Measurements from ENCODE around the gene ZHX3. TPM values are rescaled to one million over a fixed set of nuclear protein-coding genes. Genes with fewer than 3 reads are reported as not detected.

The ZHX3 gene
- total RNA-seq, 1 donor from 2014 or later, result 13.4 TPM

DNA sequence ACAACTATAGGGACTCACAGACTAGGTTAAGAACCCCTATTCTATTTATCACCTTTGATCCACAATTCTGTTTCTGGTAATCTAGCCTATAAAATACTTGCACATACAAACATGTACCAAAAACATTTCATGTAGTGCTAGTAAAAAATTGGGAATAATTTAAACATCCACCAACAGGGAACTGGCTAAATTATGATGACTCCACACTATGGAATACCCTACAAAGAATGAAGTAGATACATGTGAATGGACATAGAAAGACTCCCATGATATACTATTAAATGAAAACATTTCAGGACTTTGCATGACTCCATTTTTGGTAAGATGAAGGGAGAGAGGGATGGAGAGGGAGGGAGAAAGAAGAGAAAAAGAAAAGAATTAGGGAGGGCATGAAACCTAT lies 58.2 kb downstream of the ZHX3 start:
- DNase-seq (ENCODE audit: low read depth), result no peak
- TF ChIP-seq, protein P1, sequence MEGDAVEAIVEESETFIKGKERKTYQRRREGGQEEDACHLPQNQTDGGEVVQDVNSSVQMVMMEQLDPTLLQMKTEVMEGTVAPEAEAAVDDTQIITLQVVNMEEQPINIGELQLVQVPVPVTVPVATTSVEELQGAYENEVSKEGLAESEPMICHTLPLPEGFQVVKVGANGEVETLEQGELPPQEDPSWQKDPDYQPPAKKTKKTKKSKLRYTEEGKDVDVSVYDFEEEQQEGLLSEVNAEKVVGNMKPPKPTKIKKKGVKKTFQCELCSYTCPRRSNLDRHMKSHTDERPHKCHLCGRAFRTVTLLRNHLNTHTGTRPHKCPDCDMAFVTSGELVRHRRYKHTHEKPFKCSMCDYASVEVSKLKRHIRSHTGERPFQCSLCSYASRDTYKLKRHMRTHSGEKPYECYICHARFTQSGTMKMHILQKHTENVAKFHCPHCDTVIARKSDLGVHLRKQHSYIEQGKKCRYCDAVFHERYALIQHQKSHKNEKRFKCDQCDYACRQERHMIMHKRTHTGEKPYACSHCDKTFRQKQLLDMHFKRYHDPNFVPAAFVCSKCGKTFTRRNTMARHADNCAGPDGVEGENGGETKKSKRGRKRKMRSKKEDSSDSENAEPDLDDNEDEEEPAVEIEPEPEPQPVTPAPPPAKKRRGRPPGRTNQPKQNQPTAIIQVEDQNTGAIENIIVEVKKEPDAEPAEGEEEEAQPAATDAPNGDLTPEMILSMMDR (conservative IDR thresholded peaks at IDR 0.05; ENCODE audit: low read depth, low read length), result no peak
- no peak overlapping the region for H3K4me3 ChIP-seq (ENCODE audit: low read depth, low read length)

DNA sequence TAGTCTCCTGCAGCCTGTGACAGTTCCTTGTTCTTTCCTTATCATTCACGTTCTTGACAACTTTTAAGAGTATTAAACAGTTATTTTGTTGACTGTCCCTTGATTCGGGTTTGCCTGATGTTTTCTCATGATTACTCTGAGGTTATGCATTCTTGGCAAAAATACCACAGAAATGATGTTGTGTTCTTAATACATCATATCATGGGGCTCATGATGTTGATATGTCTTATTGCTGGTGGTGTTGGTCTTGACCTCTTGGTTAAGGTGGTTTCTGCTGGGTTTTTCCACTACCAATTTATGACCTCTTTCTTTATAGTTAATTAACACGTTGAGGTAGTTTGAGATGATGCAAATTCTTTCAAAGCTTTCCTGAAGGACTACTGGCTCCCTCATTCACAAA lies 59.1 kb downstream of the ZHX3 start:
- H3K4me3 ChIP-seq (ENCODE audit: low read depth, low read length), result no peak overlapping the region
- no peak for DNase-seq (ENCODE audit: low read depth)
- TF ChIP-seq, protein P1 (conservative IDR thresholded peaks at IDR 0.05; ENCODE audit: low read depth, low read length), result no peak

DNA sequence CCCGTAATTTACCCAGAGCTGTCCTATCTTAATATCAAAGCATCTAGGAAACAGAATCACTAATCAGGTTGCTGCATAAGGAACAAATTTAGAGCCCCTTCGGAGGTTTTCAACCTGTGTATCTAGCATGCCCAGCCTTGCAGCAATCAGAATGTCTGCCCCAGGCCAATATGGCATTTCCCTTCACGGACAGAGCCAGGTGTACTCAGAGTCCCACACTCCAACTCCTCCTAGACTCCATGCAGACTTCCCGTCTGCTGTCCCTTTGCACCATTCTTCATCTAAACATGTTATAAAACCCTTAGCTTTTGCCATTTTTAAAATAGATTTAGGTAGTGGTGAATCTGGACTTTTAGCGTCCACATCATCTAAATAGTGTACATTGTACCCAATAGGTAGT lies 61.0 kb downstream of the ZHX3 start:
- DNase-seq (ENCODE audit: low read depth), result no peak
- TF ChIP-seq, protein P1 (conservative IDR thresholded peaks at IDR 0.05; ENCODE audit: low read depth, low read length), result no peak
- H3K4me3 ChIP-seq (ENCODE audit: low read depth, low read length), result no peak overlapping the region

DNA sequence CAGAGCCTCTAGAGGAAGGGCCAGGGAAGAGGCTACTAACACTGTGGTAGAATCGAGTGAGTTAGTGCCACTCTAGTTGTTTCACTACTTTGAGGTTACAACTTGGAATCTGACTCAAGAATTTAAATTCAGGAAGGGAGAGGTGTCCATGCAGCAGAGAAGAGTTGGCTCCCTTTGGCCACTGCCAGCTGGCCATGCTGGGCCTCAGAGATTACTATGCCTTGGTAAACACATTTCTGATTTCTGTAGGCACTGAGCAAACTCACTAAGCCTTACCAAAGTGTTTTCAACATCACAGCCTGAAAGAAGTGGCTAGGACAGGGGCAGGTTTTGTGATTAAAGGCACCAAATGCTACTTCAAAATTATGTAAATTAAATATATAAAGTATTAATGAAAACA lies 61.9 kb downstream of the ZHX3 start:
- no peak overlapping the region for H3K4me3 ChIP-seq (ENCODE audit: low read depth, low read length)
- no peak for DNase-seq (ENCODE audit: low read depth)
- TF ChIP-seq, protein P1 (conservative IDR thresholded peaks at IDR 0.05; ENCODE audit: low read depth, low read length), result no peak

DNA sequence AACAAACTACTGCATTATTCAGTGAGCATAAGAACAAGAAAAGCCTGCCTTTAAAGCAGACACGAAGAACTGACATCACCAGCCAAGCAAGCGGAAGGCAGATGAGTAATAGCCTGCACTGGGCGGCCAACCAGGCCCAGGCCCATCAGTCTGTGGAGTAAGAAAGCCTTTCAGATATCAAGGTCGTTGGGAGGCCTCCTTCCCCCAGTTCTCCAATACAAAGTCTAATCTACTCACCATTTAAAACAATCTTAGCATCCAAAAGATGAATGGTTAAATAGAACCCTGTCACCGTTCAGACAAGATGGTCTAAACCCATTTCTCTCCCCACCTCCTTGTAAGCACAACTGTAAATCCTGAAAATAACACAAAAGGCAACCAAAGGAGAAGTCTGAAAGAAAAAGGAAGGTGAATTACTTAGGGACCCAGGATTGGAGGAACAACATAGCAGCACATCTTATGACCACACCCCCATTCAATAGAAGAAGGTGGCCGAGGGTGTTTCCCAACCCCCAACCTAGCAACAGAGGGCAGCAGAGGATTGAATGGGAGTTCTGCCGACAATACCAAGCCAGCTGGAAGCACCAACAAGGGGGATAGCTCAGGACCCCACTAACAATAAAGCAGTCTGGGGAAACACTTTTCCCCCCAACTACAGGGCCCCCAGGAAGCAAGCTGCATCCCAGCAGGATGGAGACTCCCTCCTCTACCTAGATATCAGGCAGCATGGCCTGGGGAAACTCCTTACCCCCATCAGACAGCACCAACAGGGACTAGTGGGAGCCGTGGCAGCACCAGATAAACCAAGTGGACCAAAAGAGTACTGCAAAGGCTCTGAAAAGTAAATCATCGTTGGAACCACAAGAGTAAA lies 67.9 kb downstream of the ZHX3 start:
- TF ChIP-seq, protein P1 (conservative IDR thresholded peaks at IDR 0.05; ENCODE audit: low read depth, low read length), result peak; percentile 40
- peak overlapping the region; percentile 15 for H3K4me3 ChIP-seq (ENCODE audit: low read depth, low read length)
- DNase-seq (ENCODE audit: low read depth), result peak; percentile 73

DNA sequence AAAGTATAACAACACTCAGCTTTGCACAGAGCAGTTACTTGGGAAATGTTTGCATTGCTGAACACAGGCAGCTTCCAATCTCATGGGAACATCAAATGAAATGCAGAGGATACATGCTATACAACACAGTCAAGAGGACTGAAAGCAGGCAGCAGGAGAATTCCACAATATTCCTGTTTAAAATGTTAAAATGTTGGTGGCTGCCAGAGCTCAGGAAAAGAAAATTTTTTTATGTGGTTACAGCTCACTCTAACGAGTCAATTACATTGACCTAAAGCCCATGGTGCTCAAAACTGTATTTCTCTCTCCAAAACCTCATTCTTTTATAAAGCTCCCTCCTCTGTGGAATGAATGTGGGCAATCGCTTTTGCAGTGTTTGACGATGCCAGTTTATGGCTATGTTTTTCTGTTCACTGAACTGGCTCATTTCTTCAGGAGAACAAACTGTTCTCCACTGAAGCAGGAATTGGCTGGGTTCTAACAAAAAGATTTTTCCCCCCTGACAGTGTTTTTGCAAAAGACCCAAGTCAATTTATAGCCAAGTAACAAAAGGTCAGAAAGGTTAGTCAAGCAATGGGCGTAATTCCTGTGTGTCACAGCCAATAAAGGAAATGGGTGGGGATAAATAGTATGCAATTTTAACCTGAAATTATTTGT lies 69.0 kb downstream of the ZHX3 start:
- TF ChIP-seq, protein P1 (conservative IDR thresholded peaks at IDR 0.05; ENCODE audit: low read depth, low read length), result no peak
- peak; percentile 88 for DNase-seq (ENCODE audit: low read depth)
- no peak overlapping the region for H3K4me3 ChIP-seq (ENCODE audit: low read depth, low read length)
